ENCODE data around the gene MOCOS.

MOCOS gene

DNA sequence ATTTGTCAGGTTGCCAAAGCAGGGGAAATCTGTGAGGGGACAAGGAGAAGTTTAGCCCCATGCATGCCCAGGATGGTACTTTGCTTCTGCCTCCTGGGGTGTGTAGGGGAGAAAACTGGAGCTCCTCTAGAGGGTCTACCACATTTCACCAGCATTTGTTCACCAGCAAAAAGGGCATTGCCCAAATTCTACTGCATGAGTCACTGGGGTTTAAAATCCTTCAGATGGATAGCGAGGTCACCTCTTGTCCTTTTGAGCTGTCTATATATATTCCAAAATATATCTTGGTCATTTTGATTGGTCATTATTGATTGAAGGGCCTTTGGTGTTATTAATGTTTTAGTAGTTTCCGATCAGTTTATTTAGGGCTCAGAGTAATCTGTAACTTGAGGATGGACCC is 128.9 kb downstream of the MOCOS start:
- Histone ChIP-seq H3K9me2 (replicated peaks; ENCODE audit: control insufficient read depth, low read length) (no peaks in the 10 kb centered on the region), H3K4me2 (ENCODE audit: low read length) (no peak overlapping the region), H3K4me1 (ENCODE audit: control insufficient read depth, low read length) (no peaks in the 10 kb centered on the region), H3K79me2 (ENCODE audit: control insufficient read depth, low read length) (no peaks in the 10 kb centered on the region), H3F3A (ENCODE audit: control insufficient read depth, insufficient read depth) (no peaks in the 10 kb centered on the region), H4K20me1 (ENCODE audit: control insufficient read depth, insufficient read depth, low read depth, low read length) (no peaks in the 10 kb centered on the region), H3K9me3 (ENCODE audit: control insufficient read depth, insufficient read depth, low read length) (peaks cover 5% of the 10 kb centered on the region; the same call in 1 of the 2 replicates), H3K36me3 (ENCODE audit: control insufficient read depth, low read length) (no peaks in the 10 kb centered on the region), H3K27ac (ENCODE audit: low read depth, low read length) (no peak overlapping the region), H3K4me3 (ENCODE audit: low read length) (no peak overlapping the region), H3K27me3 (ENCODE audit: control insufficient read depth, low read length) (no peaks in the 10 kb centered on the region)
- no peak for TF ChIP-seq EZH2phosphoT487 (IDR thresholded peaks at IDR 0.05; ENCODE audit: borderline replicate concordance, low read length)
- TF ChIP-seq, protein P1, sequence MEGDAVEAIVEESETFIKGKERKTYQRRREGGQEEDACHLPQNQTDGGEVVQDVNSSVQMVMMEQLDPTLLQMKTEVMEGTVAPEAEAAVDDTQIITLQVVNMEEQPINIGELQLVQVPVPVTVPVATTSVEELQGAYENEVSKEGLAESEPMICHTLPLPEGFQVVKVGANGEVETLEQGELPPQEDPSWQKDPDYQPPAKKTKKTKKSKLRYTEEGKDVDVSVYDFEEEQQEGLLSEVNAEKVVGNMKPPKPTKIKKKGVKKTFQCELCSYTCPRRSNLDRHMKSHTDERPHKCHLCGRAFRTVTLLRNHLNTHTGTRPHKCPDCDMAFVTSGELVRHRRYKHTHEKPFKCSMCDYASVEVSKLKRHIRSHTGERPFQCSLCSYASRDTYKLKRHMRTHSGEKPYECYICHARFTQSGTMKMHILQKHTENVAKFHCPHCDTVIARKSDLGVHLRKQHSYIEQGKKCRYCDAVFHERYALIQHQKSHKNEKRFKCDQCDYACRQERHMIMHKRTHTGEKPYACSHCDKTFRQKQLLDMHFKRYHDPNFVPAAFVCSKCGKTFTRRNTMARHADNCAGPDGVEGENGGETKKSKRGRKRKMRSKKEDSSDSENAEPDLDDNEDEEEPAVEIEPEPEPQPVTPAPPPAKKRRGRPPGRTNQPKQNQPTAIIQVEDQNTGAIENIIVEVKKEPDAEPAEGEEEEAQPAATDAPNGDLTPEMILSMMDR (IDR thresholded peaks at IDR 0.05; ENCODE audit: low read depth, low read length, poor library complexity, severe bottlenecking), result no peak
